Lower lobe of right lung (tissue), 2 donors: ENCODE results near the gene PRKCH. TPM values are rescaled to one million over a fixed set of nuclear protein-coding genes. Genes with fewer than 3 reads are reported as not detected.

Experiments
- ATAC-seq, 2 donors: fragments of 200-7000 bp; cut with Tn5 transposase; one replicate each; pipeline ENCODE4 v1.9.1; 2020 to 2022; ENCODE audit warnings: mild to moderate bottlenecking in 2 of 2, moderate library complexity in 2 of 2
- DNase-seq: peaks from one replicate; pipeline ENCODE4 v3.0.0-alpha.2; 2020
- H3K27ac ChIP-seq: fragments of 200-600 bp; one replicate; pipeline ENCODE4 v1.8.0; 2022
- H3K27me3 ChIP-seq: fragments of 200-600 bp; one replicate; pipeline ENCODE4 v1.8.0; 2022; ENCODE audit warnings: low read depth
- H3K36me3 ChIP-seq: fragments of 200-600 bp; one replicate; pipeline ENCODE4 v1.8.0; 2022; ENCODE audit warnings: mild to moderate bottlenecking
- H3K4me1 ChIP-seq: fragments of 200-600 bp; one replicate; pipeline ENCODE4 v1.8.0; 2022
- H3K4me3 ChIP-seq: fragments of 200-600 bp; one replicate; pipeline ENCODE4 v1.8.0; 2022; ENCODE audit warnings: mild to moderate bottlenecking
- H3K9me3 ChIP-seq: fragments of 200-600 bp; one replicate; pipeline ENCODE4 v1.8.0; 2022
- intact Hi-C: fragments of 100-400 bp; cut with DNase I; formaldehyde crosslinking; loops from one replicate; pipeline ENCODE4 v1.11.0; 2022
- total RNA-seq: library from RNA; stranded (reverse); fragmentation: NEBNext Ultra II Directional; extraction: Animal tissue kit (Norgen Biotek cat#: 25700); gene quantifications from one replicate; pipeline ENCODE4 v1.2.1, GENCODE V29; 2021
- TF ChIP-seq, protein P1 (sequence below): fragments of 200-600 bp; IDR thresholded peaks from one replicate; pipeline ENCODE4 v1.8.0; 2022; ENCODE audit warnings: antibody characterized with exemption, mild to moderate bottlenecking
- donor health status: DM: no; HTN: yes; CAD: no; lungs with severe emphysema.

The PRKCH gene
- total RNA-seq, 1 donor from 2014 or later: 60.9 TPM

DNA sequence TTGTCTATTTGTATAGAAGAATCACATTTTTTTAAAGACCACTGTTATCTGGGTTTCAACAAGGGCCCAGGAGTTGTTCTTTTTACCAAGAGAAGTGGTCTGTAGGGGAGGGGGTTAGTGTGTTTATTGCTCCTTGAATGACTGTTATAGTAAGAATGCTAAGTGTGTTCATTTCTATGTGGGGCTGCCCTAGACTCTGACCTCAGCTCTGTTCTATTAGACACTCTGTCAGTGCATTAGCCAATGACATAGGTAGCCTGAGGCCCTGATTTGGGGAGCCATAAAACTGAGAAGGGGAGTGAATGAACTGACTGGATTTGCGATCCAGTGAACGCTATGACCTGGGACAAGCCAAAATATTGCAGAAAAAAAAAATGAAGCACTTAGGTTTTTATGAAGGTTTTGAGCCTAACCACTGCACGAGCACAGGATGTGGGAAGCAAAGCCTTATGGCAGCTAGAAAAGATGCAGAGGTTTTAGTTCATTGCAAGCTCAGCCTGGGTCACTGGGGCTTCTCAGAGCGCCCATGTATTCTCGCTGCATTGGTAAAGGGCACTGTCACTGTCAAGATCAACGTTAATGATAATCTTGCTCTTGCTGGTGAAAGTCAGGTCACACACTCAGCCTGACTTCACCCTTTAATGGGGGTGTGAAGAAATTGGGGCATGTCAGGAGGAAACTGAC is 63.8 kb downstream of the PRKCH start:
- H3K9me3 ChIP-seq: no peaks in the 10 kb centered on the region
- intact Hi-C loops: no loop called here
- no peaks in the 10 kb centered on the region for H3K27me3 ChIP-seq
- ATAC-seq: peak in 1 of 2 donors; percentile 21
- no peak for DNase-seq
- TF ChIP-seq, protein P1, sequence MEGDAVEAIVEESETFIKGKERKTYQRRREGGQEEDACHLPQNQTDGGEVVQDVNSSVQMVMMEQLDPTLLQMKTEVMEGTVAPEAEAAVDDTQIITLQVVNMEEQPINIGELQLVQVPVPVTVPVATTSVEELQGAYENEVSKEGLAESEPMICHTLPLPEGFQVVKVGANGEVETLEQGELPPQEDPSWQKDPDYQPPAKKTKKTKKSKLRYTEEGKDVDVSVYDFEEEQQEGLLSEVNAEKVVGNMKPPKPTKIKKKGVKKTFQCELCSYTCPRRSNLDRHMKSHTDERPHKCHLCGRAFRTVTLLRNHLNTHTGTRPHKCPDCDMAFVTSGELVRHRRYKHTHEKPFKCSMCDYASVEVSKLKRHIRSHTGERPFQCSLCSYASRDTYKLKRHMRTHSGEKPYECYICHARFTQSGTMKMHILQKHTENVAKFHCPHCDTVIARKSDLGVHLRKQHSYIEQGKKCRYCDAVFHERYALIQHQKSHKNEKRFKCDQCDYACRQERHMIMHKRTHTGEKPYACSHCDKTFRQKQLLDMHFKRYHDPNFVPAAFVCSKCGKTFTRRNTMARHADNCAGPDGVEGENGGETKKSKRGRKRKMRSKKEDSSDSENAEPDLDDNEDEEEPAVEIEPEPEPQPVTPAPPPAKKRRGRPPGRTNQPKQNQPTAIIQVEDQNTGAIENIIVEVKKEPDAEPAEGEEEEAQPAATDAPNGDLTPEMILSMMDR: no peak
- H3K4me3 ChIP-seq: no peak overlapping the region
- H3K36me3 ChIP-seq: no peaks in the 10 kb centered on the region
- peaks cover 71% of the 10 kb centered on the region for H3K4me1 ChIP-seq
- H3K27ac ChIP-seq: no peak overlapping the region

DNA sequence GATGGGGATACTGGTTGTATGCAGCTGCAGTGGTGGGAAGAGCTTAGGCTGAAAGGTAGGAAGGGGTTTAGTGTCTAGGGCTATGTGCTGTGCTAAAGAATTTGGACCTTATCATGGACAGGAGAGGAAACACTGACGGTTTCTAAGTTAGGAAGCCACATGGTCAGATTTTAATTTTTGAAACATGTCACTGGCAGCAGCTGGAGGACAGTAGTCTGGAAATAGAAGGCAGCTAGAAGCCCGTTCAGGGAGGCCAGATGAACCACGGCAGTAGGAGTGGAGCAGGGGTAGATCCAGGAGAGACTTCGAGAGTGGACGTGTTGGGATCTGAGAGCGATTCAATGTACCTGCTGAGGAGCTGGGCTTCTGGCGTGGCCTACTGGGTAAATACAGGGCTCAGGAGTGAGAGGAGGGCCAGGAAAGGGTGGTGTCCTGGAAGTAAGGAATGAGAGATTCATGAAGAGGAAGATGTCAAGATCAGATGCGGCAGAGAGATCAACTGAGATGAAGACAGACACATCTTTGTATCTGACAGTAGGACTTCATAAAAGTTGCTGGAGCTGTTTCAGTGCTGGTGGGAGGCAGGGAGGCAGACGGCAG is 64.9 kb downstream of the PRKCH start:
- Histone ChIP-seq H3K27ac (no peak overlapping the region), H3K27me3 (no peaks in the 10 kb centered on the region), H3K4me3 (no peak overlapping the region), H3K9me3 (no peaks in the 10 kb centered on the region), H3K4me1 (peaks cover 76% of the 10 kb centered on the region), H3K36me3 (no peaks in the 10 kb centered on the region)
- TF ChIP-seq, protein P1: no peak
- ATAC-seq (no peak), DNase-seq (no peak)
- intact Hi-C loops: no loop called here

DNA sequence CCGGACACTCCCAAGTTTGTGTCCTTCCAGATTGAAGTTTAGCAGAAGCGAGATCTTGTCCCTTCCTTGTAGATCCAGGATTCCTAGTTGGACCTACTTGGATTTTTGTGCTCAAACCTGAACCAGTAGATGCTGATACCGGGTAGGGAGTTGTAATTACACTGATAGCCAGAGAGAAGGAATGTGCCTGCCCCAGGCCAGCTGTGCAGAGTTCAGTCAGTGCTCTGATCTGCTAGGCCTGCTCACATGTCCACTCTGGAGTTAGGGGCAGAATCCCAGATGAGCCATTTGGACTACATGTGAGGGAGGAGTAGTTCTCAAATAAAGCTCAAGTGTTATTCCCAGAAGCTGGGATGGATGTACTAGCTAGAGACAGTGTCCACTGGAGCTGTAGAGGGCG is 65.7 kb downstream of the PRKCH start:
- no peaks in the 10 kb centered on the region for H3K9me3 ChIP-seq

DNA sequence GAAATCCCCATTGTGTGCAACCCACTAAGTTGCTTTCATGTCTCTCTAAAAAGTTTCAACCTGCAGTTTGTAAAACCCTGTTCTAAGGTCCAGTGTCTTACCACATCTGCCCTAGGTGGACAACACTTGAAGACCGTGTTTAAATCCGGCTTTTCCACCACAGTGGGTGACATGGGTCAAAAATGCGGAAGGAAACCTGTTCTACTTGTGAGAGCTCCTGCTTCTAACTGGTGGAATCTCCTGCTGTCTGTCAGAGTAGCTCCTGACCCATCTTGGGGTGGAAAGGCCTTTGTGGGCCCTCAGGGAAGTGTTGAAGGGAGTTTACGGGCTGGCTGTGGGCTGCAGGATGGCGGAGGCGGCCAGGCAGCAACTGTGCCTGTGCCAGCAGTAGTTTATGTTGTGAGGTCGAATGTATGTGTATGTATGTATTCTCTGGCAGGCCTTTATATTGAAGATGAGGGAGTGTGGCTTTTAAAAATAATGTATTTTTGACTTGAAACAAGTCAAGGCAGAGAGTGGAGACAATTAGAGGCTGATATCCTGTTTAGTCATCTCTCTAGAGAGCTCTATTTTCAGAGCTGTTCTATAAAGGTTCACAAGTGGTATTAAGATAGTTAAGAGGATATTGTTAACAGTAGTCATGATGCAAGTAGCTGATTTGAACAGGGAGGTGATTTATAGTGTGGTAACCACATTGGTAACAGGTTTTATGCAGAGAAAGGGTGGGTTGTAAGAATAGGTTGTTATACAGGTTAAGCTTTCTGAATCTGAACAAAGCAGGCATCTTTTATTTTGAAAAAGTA is 67.0 kb downstream of the PRKCH start:
- H3K4me1 ChIP-seq: peaks cover 56% of the 10 kb centered on the region
- H3K4me3 ChIP-seq: no peak overlapping the region
- intact Hi-C loops: no loop called here
- H3K27ac ChIP-seq: peak overlapping the region; percentile 57
- H3K27me3 ChIP-seq: no peaks in the 10 kb centered on the region
- no peaks in the 10 kb centered on the region for H3K36me3 ChIP-seq
- ATAC-seq: peak; percentile 56 to 61
- no peaks in the 10 kb centered on the region for H3K9me3 ChIP-seq
- DNase-seq: no peak
- TF ChIP-seq, protein P1: no peak

More for the DNA sequence above, 65.7 kb downstream of the PRKCH start:
- intact Hi-C loops: no loop called here
- no peak overlapping the region for H3K27ac ChIP-seq
- H3K4me3 ChIP-seq: no peak overlapping the region
- TF ChIP-seq, protein P1: no peak
- no peak for ATAC-seq
- no peak for DNase-seq
- no peaks in the 10 kb centered on the region for H3K27me3 ChIP-seq
- peaks cover 69% of the 10 kb centered on the region for H3K4me1 ChIP-seq
- no peaks in the 10 kb centered on the region for H3K36me3 ChIP-seq

DNA sequence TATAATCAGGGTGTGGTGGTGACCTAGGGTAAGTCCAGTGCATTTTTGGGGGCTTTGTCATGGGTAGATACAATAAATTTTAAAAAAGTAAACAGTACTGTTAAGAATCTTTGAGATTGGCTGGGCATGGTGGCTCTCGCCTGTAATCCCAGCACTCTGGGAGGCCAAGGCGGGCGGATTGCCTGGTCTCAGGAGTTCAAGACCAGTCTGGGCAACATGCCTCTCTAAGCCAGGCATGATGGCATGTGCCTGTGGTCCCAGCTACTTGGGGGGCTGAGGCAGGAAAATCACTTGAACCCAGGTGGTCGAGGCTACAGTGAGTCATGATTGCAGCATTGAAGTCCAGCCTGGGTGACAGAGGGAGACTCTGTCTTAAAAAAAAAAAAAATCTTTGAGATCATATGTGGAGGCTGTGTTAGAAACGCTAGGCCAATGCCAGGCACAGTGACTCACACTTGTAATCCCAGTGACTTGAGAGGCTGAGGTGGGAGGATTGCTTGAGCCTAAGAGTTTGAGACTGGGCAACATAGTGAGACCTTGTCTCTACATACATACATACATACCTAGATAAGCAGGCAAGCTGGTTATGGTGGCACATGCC is 67.7 kb downstream of the PRKCH start:
- no peak overlapping the region for H3K27ac ChIP-seq
- peak in 1 of 2 donors; percentile 48 for ATAC-seq
- DNase-seq: no peak
- TF ChIP-seq, protein P1: no peak
- H3K4me3 ChIP-seq: no peak overlapping the region
- H3K4me1 ChIP-seq: peaks cover 52% of the 10 kb centered on the region
- H3K27me3 ChIP-seq: no peaks in the 10 kb centered on the region
- H3K9me3 ChIP-seq: no peaks in the 10 kb centered on the region
- no peaks in the 10 kb centered on the region for H3K36me3 ChIP-seq
- intact Hi-C loops: no loop called here
